Fibroblast of lung (primary cell): ENCODE data around the gene WDR62.

Experiments used
- EZH2 ChIP-seq: IDR thresholded peaks from 2 replicates; pipeline ENCODE4 v1.5.1; 2012; ENCODE audit warnings: low read length, control low read depth, mild to moderate bottlenecking; ENCODE audit errors: missing control alignments
- TF ChIP-seq, protein P1 (sequence below), 2 donors: IDR thresholded peaks in 1 of 2; conservative IDR thresholded peaks in 1 of 2; 1 replicate in 1 of 2; 2 replicates in 1 of 2; pipeline ENCODE4 v1.5.1; 2011 to 2012; ENCODE audit warnings: low read length in 2 of 2, control low read depth in 1 of 2, inconsistent platforms in 1 of 2, low read depth in 1 of 2, mild to moderate bottlenecking in 1 of 2

DNA sequence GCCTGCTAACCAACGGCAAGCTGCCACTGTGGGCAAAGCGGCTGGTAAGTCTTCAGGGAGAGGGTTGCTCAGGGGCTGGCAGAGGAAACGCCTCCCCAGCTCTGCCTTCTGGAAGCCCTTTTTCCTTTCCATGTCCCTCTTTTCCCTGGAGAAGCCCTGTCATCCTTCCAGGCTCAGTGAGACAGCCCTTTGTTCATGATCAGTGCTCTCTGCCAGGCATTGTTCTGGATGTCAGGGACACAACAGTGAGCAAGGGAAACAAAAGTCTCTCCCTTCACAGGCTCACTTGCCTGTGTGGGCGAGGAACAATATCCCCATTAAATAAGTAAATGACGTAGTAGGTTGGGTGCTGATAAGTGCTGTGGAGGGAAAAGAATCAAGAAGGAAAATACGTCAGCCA lies 42.3 kb downstream of the WDR62 start:
- TF ChIP-seq, protein P1, sequence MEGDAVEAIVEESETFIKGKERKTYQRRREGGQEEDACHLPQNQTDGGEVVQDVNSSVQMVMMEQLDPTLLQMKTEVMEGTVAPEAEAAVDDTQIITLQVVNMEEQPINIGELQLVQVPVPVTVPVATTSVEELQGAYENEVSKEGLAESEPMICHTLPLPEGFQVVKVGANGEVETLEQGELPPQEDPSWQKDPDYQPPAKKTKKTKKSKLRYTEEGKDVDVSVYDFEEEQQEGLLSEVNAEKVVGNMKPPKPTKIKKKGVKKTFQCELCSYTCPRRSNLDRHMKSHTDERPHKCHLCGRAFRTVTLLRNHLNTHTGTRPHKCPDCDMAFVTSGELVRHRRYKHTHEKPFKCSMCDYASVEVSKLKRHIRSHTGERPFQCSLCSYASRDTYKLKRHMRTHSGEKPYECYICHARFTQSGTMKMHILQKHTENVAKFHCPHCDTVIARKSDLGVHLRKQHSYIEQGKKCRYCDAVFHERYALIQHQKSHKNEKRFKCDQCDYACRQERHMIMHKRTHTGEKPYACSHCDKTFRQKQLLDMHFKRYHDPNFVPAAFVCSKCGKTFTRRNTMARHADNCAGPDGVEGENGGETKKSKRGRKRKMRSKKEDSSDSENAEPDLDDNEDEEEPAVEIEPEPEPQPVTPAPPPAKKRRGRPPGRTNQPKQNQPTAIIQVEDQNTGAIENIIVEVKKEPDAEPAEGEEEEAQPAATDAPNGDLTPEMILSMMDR (conservative IDR thresholded peaks at IDR 0.05 in 1 of 2, IDR thresholded peaks at IDR 0.05 in 1 of 2; ENCODE audit: low read depth in 1 of 2, low read length in 2 of 2): no peak
- no peak for TF ChIP-seq EZH2
